GM12892 (cell line): Measurements from ENCODE around the gene RAPGEF1.

Experiments
- DNase-seq: peaks from one replicate; pipeline ENCODE4 v3.0.0; 2011; ENCODE audit not compliant: insufficient read length
- FAIRE-seq: peaks from 2 replicates; lab custom pipeline; 2011; peaks lifted over from hg19 to GRCh38; lab: Jason Lieb, UNC
- POLR2A ChIP-seq: IDR thresholded peaks from 2 replicates; pipeline ENCODE4 v1.6.1; 2011; ENCODE audit warnings: low read depth, low read length, control low read depth
- POLR2AphosphoS5 ChIP-seq: IDR thresholded peaks from 2 replicates; pipeline ENCODE4 v1.6.1; 2011; ENCODE audit warnings: low read depth, low read length, control low read depth
- TAF1 ChIP-seq: IDR thresholded peaks from 2 replicates; pipeline ENCODE4 v1.6.1; 2011; ENCODE audit warnings: low read depth, mild to moderate bottlenecking, control low read depth, low read length, borderline replicate concordance

Gene RAPGEF1

GRCh38 chr9:131546336-131547084, 193.4 kb downstream of the RAPGEF1 start:
- FAIRE-seq (no peak), DNase-seq (no peak)
- TF ChIP-seq TAF1 = no peak
- no peak for TF ChIP-seq POLR2AphosphoS5
- no peak for TF ChIP-seq POLR2A

GRCh38 chr9:131545786-131546335, 194.0 kb downstream of the RAPGEF1 start:
- DNase-seq (no peak), FAIRE-seq (no peak)
- TF ChIP-seq TAF1 (no peak), POLR2AphosphoS5 (no peak), POLR2A (no peak)

GRCh38 chr9:131545003-131545785, 194.7 kb downstream of the RAPGEF1 start, which contains the start of gene PRRT1B:
PRRT1B (plus strand) TSS chr9:131545523; CDS start chr9:131545616, 93 bp downstream.
- no peak for DNase-seq
- no peak for FAIRE-seq
- TF ChIP-seq TAF1 = no peak
- no peak for TF ChIP-seq POLR2A
- TF ChIP-seq POLR2AphosphoS5 = no peak

- DNase-seq = no peak
- no peak for TF ChIP-seq TAF1
- TF ChIP-seq POLR2A = no peak
- no peak for TF ChIP-seq POLR2AphosphoS5
- FAIRE-seq = no peak
These were observed 196.7 kb downstream of the RAPGEF1 start for GRCh38 chr9:131543141-131543540.

GRCh38 chr9:131539223-131539923, 200.5 kb downstream of the RAPGEF1 start:
- DNase-seq = no peak
- no peak for FAIRE-seq
- no peak for TF ChIP-seq POLR2AphosphoS5
- TF ChIP-seq POLR2A = no peak
- TF ChIP-seq TAF1 = no peak

GRCh38 chr9:131537946-131538345, 201.9 kb downstream of the RAPGEF1 start:
- no peak for FAIRE-seq
- no peak for DNase-seq
- TF ChIP-seq POLR2A (no peak), POLR2AphosphoS5 (no peak), TAF1 (no peak)

GRCh38 chr9:131534721-131535237, 205.1 kb downstream of the RAPGEF1 start:
- no peak for DNase-seq
- no peak for FAIRE-seq
- no peak for TF ChIP-seq POLR2AphosphoS5
- TF ChIP-seq POLR2A = no peak
- no peak for TF ChIP-seq TAF1

GRCh38 chr9:131530920-131531832, 208.7 kb downstream of the RAPGEF1 start, which contains the start of gene UCK1:
UCK1 (minus strand) TSS chr9:131531263; CDS start chr9:131531174, 89 bp downstream.
- peak; percentile 98 for FAIRE-seq
- DNase-seq = peak; percentile 99
- TF ChIP-seq POLR2AphosphoS5 = no peak
- TF ChIP-seq POLR2A = peak; percentile 50; the same call in 1 of the 2 replicates

GRCh38 chr9:131530546-131530919, 209.3 kb downstream of the RAPGEF1 start:
- FAIRE-seq (peak; percentile 87), DNase-seq (peak; percentile 69)
- no peak for TF ChIP-seq POLR2AphosphoS5
- no peak for TF ChIP-seq TAF1
- TF ChIP-seq POLR2A = no peak
